GM12874 (cell line): Measurements from ENCODE around the gene UGT1A9.
"Not testable (repeated sequence)": the region's sequence is repeated elsewhere in the genome, so short reads cannot be mapped to it uniquely, and the experiment has no call there.

Experiments used
- CTCF ChIP-seq: IDR thresholded peaks from 2 replicates; pipeline ENCODE4 v1.5.1; 2011; ENCODE audit warnings: low read depth, mild to moderate bottlenecking, control low read depth, low read length, moderate library complexity; ENCODE audit not compliant: insufficient read depth

The UGT1A9 gene

GRCh38 chr2:233671290-233672161 lies at the start of gene UGT1A9:
Gene UGT1A9, plus strand, starts transcription at chr2:233671898. Its CDS starts 37 bp downstream, at chr2:233671935.
- TF ChIP-seq CTCF = no peak

DNA sequence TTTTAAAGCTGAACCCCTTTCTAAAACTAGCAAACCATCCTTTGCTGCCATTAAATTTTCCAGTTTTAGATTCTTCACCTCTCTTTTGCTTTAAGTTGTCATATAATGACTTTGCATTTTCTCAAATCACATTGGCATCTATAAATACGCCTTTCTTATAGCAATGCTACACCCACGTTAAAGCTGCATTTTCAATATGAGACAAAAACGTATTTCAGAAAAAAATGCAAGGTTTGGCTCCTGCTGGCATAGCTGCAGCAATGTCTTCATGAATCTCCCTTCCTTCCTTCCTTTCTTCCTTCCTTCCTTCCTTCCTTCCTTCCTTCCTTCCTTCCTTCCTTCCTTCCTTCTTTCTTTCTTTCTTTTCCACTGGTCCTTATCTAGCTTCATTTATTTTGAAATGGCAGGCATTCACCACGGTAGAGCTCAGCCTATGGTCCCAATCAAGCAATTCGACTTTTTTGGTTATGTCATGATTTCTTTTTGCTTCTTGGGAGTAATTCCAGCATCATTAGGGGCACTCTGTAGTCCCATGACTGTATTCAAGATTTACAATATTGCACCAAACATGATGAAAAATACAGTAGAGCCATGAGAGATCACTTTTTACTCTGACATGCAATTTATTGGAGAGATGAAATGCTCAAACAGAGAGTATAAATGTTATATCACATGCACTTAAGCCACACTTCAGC lies 44.2 kb upstream of the UGT1A9 start:
- no peak for TF ChIP-seq CTCF

GRCh38 chr2:233636306-233636705 lies 35.4 kb upstream of the UGT1A9 start, which contains the start of gene UGT1A10:
Gene UGT1A10, plus strand, starts transcription at chr2:233636448. Its CDS starts 75 bp downstream, at chr2:233636523.
- not testable (repeated sequence) for TF ChIP-seq CTCF

GRCh38 chr2:233638836-233639235 lies 32.9 kb upstream of the UGT1A9 start:
- no peak for TF ChIP-seq CTCF

DNA sequence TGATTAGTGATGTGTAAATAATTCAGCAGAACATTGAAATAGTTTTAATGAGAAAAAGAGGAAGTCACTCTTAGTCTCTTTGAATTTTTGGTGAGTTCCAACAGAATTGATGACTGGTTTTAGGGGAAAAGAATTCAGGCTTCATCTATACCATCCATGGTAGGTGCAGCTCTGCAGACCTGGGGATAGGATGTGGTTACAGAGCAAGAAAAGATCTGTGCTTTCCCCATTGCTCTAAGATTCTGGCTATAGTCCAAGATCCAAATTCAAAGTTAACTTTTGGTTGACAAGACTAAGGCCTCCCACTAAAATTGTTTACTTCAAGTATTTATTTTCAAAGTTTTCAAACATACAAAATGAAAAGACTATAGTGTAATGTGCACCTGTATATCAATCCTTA lies 31.8 kb upstream of the UGT1A9 start:
- TF ChIP-seq CTCF = no peak

DNA sequence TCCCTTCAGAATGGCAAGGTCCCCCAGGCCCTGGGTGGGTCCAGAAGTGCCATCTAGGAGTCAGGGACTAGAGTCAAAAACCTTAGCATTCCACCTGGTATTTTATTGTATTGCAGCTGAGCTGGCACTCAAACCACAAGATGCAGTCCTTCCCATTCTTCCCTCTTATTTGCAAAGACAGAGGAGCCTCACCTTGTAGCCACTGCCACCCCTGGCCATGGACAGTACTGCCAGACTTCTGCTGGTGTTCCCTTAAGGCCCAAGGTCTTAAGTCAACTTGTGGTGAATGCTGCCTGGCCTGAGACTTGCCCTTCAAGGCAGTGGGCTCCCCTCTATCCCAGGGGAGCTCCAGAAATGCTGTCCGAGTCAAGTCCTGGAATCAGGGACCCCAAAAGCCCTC lies 28.6 kb upstream of the UGT1A9 start:
- TF ChIP-seq CTCF = peak; percentile 23; the same call in 1 of the 2 replicates

- no peak for TF ChIP-seq CTCF
These were observed 20.7 kb upstream of the UGT1A9 start for GRCh38 chr2:233650981-233651380.
